ENCODE data around the gene HBS1L. TPM values are rescaled to one million over a fixed set of nuclear protein-coding genes. Genes with fewer than 3 reads are reported as not detected.

The HBS1L gene
- polyA plus RNA-seq, 1 donor (not counting 4 experiments of a cell fraction or from before 2014, with no cell fraction given) = 61.6 TPM

GRCh38 chr6:134936476-134936875 is 118.1 kb downstream of the HBS1L start:
- H3K27ac ChIP-seq (ENCODE audit: control insufficient read depth, insufficient read depth, low read length) = peak overlapping the region; percentile 45
- no peak overlapping the region for H3K4me3 ChIP-seq (ENCODE audit: control insufficient read depth in 2 of 3, extremely low read depth in 1 of 3, insufficient read depth in 2 of 3, low read depth in 1 of 3, low read length in 3 of 3)
- no peaks in the 10 kb centered on the region for H4K20me1 ChIP-seq (ENCODE audit: control insufficient read depth, extremely low read depth, insufficient read depth, low read length)
- dilution Hi-C loops (cut with MboI; ENCODE audit: extremely low pct_ligation_motif_present, low sequenced_read_pairs) = no loop called here
- H3K36me3 ChIP-seq (ENCODE audit: control insufficient read depth in 2 of 2, extremely low read depth in 1 of 2, insufficient read depth in 2 of 2, low read length in 2 of 2) = no peaks in the 10 kb centered on the region
- H3K79me2 ChIP-seq (ENCODE audit: control insufficient read depth, insufficient read depth, low read length) = no peaks in the 10 kb centered on the region
- H3K9me3 ChIP-seq (ENCODE audit: control insufficient read depth, low read depth, low read length) = no peaks in the 10 kb centered on the region
- peak overlapping the region; percentile 9 for H3K4me2 ChIP-seq (ENCODE audit: control insufficient read depth, extremely low read depth, insufficient read depth, low read depth, low read length)
- H3K9me1 ChIP-seq (ENCODE audit: control insufficient read depth, extremely low read depth, insufficient read depth, low read length) = no peaks in the 10 kb centered on the region
- peak overlapping the region; percentile 19 for H3K9ac ChIP-seq (ENCODE audit: control insufficient read depth, extremely low read depth, insufficient read depth, low read length)
- H2AFZ ChIP-seq (ENCODE audit: control insufficient read depth, low read length) = peak overlapping the region; percentile 47
- no peaks in the 10 kb centered on the region for H3K27me3 ChIP-seq (ENCODE audit: control insufficient read depth, extremely low read depth, insufficient read depth, low read length)
- no peak for DNase-seq (ENCODE audit: low read depth, low spot score)
- FAIRE-seq = no peak
- peaks cover 17% of the 10 kb centered on the region for H3K4me1 ChIP-seq (ENCODE audit: control insufficient read depth, extremely low read depth, insufficient read depth, low read length)
- TF ChIP-seq EZH2 (IDR thresholded peaks at IDR 0.05; ENCODE audit: low read length) (no peak), CTCF (optimal IDR thresholded peaks at IDR 0.05 in 1 of 3, IDR thresholded peaks at IDR 0.05 in 1 of 3, conservative IDR thresholded peaks at IDR 0.05 in 1 of 3; ENCODE audit: extremely low read depth in 1 of 3, insufficient read depth in 2 of 3, low read length in 3 of 3) (no peak)

GRCh38 chr6:134934793-134935485 is 119.7 kb downstream of the HBS1L start:
- H3K4me1 ChIP-seq (ENCODE audit: control insufficient read depth, extremely low read depth, insufficient read depth, low read length) = peaks cover 17% of the 10 kb centered on the region
- H3K36me3 ChIP-seq (ENCODE audit: control insufficient read depth in 2 of 2, extremely low read depth in 1 of 2, insufficient read depth in 2 of 2, low read length in 2 of 2) = peaks cover 0 to 2% of the 10 kb centered on the region in 2 experiments
- H3K9me3 ChIP-seq (ENCODE audit: control insufficient read depth, low read depth, low read length) = no peaks in the 10 kb centered on the region
- no peak for TF ChIP-seq CTCF (optimal IDR thresholded peaks at IDR 0.05 in 1 of 3, IDR thresholded peaks at IDR 0.05 in 1 of 3, conservative IDR thresholded peaks at IDR 0.05 in 1 of 3; ENCODE audit: extremely low read depth in 1 of 3, insufficient read depth in 2 of 3, low read length in 3 of 3)
- no peak for TF ChIP-seq EZH2 (IDR thresholded peaks at IDR 0.05; ENCODE audit: low read length)
- no peak overlapping the region for H3K4me2 ChIP-seq (ENCODE audit: control insufficient read depth, extremely low read depth, insufficient read depth, low read depth, low read length)
- H3K9me1 ChIP-seq (ENCODE audit: control insufficient read depth, extremely low read depth, insufficient read depth, low read length) = no peaks in the 10 kb centered on the region
- H4K20me1 ChIP-seq (ENCODE audit: control insufficient read depth, extremely low read depth, insufficient read depth, low read length) = no peaks in the 10 kb centered on the region
- H3K27ac ChIP-seq (ENCODE audit: control insufficient read depth, insufficient read depth, low read length) = no peak overlapping the region
- H3K79me2 ChIP-seq (ENCODE audit: control insufficient read depth, insufficient read depth, low read length) = no peaks in the 10 kb centered on the region
- H3K9ac ChIP-seq (ENCODE audit: control insufficient read depth, extremely low read depth, insufficient read depth, low read length) = no peak overlapping the region
- FAIRE-seq (peak; percentile 43), DNase-seq (ENCODE audit: low read depth, low spot score) (no peak)
- no peaks in the 10 kb centered on the region for H3K27me3 ChIP-seq (ENCODE audit: control insufficient read depth, extremely low read depth, insufficient read depth, low read length)
- no peak overlapping the region for H3K4me3 ChIP-seq (ENCODE audit: control insufficient read depth in 2 of 3, extremely low read depth in 1 of 3, insufficient read depth in 2 of 3, low read depth in 1 of 3, low read length in 3 of 3)
- dilution Hi-C loops (cut with MboI; ENCODE audit: extremely low pct_ligation_motif_present, low sequenced_read_pairs) = no loop called here
- H2AFZ ChIP-seq (ENCODE audit: control insufficient read depth, low read length) = no peak overlapping the region

Measured in keratinocyte (primary cell).